Thoracic aorta (tissue), 2 donors: ENCODE results near the gene NFS1. TPM values are rescaled to one million over a fixed set of nuclear protein-coding genes. Genes with fewer than 3 reads are reported as not detected.

ENCODE experiments used
- ATAC-seq: fragments of 150-250 bp; one replicate; pipeline ENCODE4 v1.8.0; 2017; ENCODE audit warnings: low read depth; ENCODE audit not compliant: insufficient number of reproducible peaks, low FRiP score
- DNase-seq: peaks from one replicate; pipeline ENCODE4 v3.0.0-alpha.2; 2020; ENCODE audit warnings: low spot score
- H3K27ac ChIP-seq, 2 donors: fragments of 200-600 bp; sonication (generic); 1 replicate in 1 of 2; 2 replicates in 1 of 2; pipeline ENCODE4 v1.5.1; 2016; ENCODE audit warnings: mild to moderate bottlenecking in 2 of 2, moderate library complexity in 2 of 2
- H3K27me3 ChIP-seq: fragments of 200-600 bp; sonication (generic); replicated peaks from 2 replicates; pipeline ENCODE4 v1.6.0; 2016; ENCODE audit warnings: mild to moderate bottlenecking; ENCODE audit not compliant: insufficient read depth
- H3K36me3 ChIP-seq: fragments of 200-600 bp; sonication (generic); one replicate; pipeline ENCODE4 v1.5.1; 2016
- H3K4me1 ChIP-seq, 2 donors: fragments of 200-600 bp; sonication (generic); 1 replicate in 1 of 2; 2 replicates in 1 of 2; pipeline versions ENCODE4 v1.5.1 to v1.6.0; 2016; ENCODE audit warnings: low read depth in 2 of 2, mild to moderate bottlenecking in 1 of 2; ENCODE audit not compliant: control insufficient read depth in 1 of 2
- H3K4me3 ChIP-seq: fragments of 200-600 bp; sonication (generic); 2 replicates; pipeline ENCODE4 v1.5.1; 2016; ENCODE audit warnings: mild to moderate bottlenecking
- H3K9me3 ChIP-seq: fragments of 200-600 bp; sonication (generic); 2 replicates; pipeline ENCODE4 v1.5.1; 2016
- CTCF ChIP-seq: fragments of 200-600 bp; sonication (generic); IDR thresholded peaks from one replicate; pipeline ENCODE4 v1.5.1; 2019; ENCODE audit warnings: antibody characterized with exemption
- total RNA-seq, 2 donors: library from RNA; depleted of rRNA; stranded (reverse); fragments of >200 nt; gene quantifications; one replicate each; pipeline versions ENCODE4 v1.1.0 to v1.2.3, GENCODE V29; 2016

NFS1 gene
- total RNA-seq, 2 donors from 2014 or later = 11.5 to 19.4 TPM

GRCh38 chr20:35741892-35742740, 43.0 kb upstream of the NFS1 start, which contains the start of gene RBM39:
TSS of gene RBM39 (minus strand) at chr20:35742260. CDS start at chr20:35740874, 1,386 bp downstream.
- Histone ChIP-seq H3K27ac (peak within 1 kb of the TSS; percentile 100), H3K36me3 (peaks cover 31% of the 10 kb centered on the region), H3K9me3 (no peaks in the 10 kb centered on the region), H3K27me3 (no peaks in the 10 kb centered on the region), H3K4me3 (peak within 1 kb of the TSS; percentile 99), H3K4me1 (peaks cover 33 to 37% of the 10 kb centered on the region in 2 donors)
- DNase-seq = peak; percentile 99
- peak; percentile 33 for TF ChIP-seq CTCF
- peak; percentile 100 for ATAC-seq

GRCh38 chr20:35739294-35740163, 40.4 kb upstream of the NFS1 start:
- ATAC-seq (no peak), DNase-seq (no peak)
- no peaks in the 10 kb centered on the region for H3K9me3 ChIP-seq
- H3K4me3 ChIP-seq = peak overlapping the region; percentile 99
- peak overlapping the region in 1 of 2 donors; percentile 100 for H3K27ac ChIP-seq
- peaks cover 51% of the 10 kb centered on the region for H3K36me3 ChIP-seq
- H3K4me1 ChIP-seq = peaks cover 53 to 60% of the 10 kb centered on the region in 2 donors
- H3K27me3 ChIP-seq = no peaks in the 10 kb centered on the region
- no peak for TF ChIP-seq CTCF

- no peak for ATAC-seq
- DNase-seq = no peak
- H3K27me3 ChIP-seq = no peaks in the 10 kb centered on the region
- H3K9me3 ChIP-seq = no peaks in the 10 kb centered on the region
- H3K4me3 ChIP-seq = peak overlapping the region; percentile 25
- H3K4me1 ChIP-seq = peaks cover 60 to 67% of the 10 kb centered on the region in 2 donors
- H3K36me3 ChIP-seq = peaks cover 56% of the 10 kb centered on the region
- TF ChIP-seq CTCF = no peak
- no peak overlapping the region for H3K27ac ChIP-seq
Observed at GRCh38 chr20:35738410-35739179, 39.4 kb upstream of the NFS1 start.

- Histone ChIP-seq H3K27ac (no peak overlapping the region), H3K36me3 (peaks cover 63% of the 10 kb centered on the region)
Observed at GRCh38 chr20:35737865-35738333, 38.7 kb upstream of the NFS1 start.

More at GRCh38 chr20:35737865-35738333, 38.7 kb upstream of the NFS1 start:
- Histone ChIP-seq H3K4me3 (peak overlapping the region; percentile 25), H3K4me1 (peaks cover 60 to 65% of the 10 kb centered on the region in 2 donors), H3K27me3 (no peaks in the 10 kb centered on the region), H3K9me3 (no peaks in the 10 kb centered on the region)
- DNase-seq (no peak), ATAC-seq (no peak)
- no peak for TF ChIP-seq CTCF
